NOMO-1 treated with DMSO at 0.1 percent for 48 hours (cell line): ENCODE data around the gene FCRLB.
"Not testable (repeated sequence)": the region's sequence is repeated elsewhere in the genome, so short reads cannot be mapped to it uniquely, and the experiment has no call there.

Experiments
- DNase-seq: peaks from one replicate; lab custom pipeline; 2025; ENCODE audit not compliant: unreplicated experiment; lab: John Stamatoyannopoulos, UW

Gene FCRLB

GRCh38 chr1:161739865-161740566 is 18.7 kb downstream of the FCRLB start:
- peak; percentile 45 for DNase-seq

GRCh38 chr1:161740921-161741320 is 19.6 kb downstream of the FCRLB start:
- DNase-seq, result peak; percentile 51

GRCh38 chr1:161743231-161743630 is 21.9 kb downstream of the FCRLB start:
- no peak for DNase-seq

GRCh38 chr1:161747801-161748200 is 26.5 kb downstream of the FCRLB start:
- peak; percentile 66 for DNase-seq

GRCh38 chr1:161749509-161750407 is 28.4 kb downstream of the FCRLB start, which contains the start of gene DUSP12:
TSS of gene DUSP12 (plus strand) at chr1:161749786. CDS start at chr1:161749802, 16 bp downstream.
- peak; percentile 95 for DNase-seq

- DNase-seq, result peak; percentile 33
Observed at GRCh38 chr1:161763522-161764098, 42.3 kb downstream of the FCRLB start.

- DNase-seq, result peak; percentile 91
Observed at GRCh38 chr1:161766102-161766981, 45.0 kb downstream of the FCRLB start, which contains the start of gene ATF6. TSS of gene ATF6 (plus strand) at chr1:161766320. CDS start at chr1:161766361, 41 bp downstream.

GRCh38 chr1:161768461-161768860 is 47.1 kb downstream of the FCRLB start:
- DNase-seq, result no peak

GRCh38 chr1:161768986-161769672 is 47.8 kb downstream of the FCRLB start:
- DNase-seq, result no peak

- DNase-seq, result not testable (repeated sequence)
Observed at GRCh38 chr1:161769673-161770045, 48.3 kb downstream of the FCRLB start.

- DNase-seq, result no peak
Observed at GRCh38 chr1:161770250-161770649, 48.9 kb downstream of the FCRLB start.

GRCh38 chr1:161771161-161771560 is 49.8 kb downstream of the FCRLB start:
- peak; percentile 22 for DNase-seq

GRCh38 chr1:161771973-161772372 is 50.6 kb downstream of the FCRLB start:
- no peak for DNase-seq

GRCh38 chr1:161772397-161772796 is 51.1 kb downstream of the FCRLB start:
- DNase-seq, result peak; percentile 75

GRCh38 chr1:161773791-161774190 is 52.4 kb downstream of the FCRLB start:
- DNase-seq, result no peak

- DNase-seq, result no peak
Observed at GRCh38 chr1:161777261-161777660, 55.9 kb downstream of the FCRLB start.
